Measurements from ENCODE around the gene RHOT1. TPM values are rescaled to one million over a fixed set of nuclear protein-coding genes. Genes with fewer than 3 reads are reported as not detected.
"Not testable (repeated sequence)": the region's sequence is repeated elsewhere in the genome, so short reads cannot be mapped to it uniquely, and the experiment has no call there.

RHOT1 gene
- total RNA-seq, 1 experiment from 2014 or later = 39.2 TPM

- DNase-seq (ENCODE audit: low read depth, low spot score); H3K4me1 ChIP-seq (ENCODE audit: control insufficient read depth, insufficient read depth, low read length); BruUV-seq (replicated peaks); CTCF ChIA-PET; intact Hi-C loops (cut with micrococcal nuclease; ENCODE audit: unreplicated experiment); H3K27ac ChIP-seq (ENCODE audit: low read length); in situ Hi-C loops (cut with HindIII; ENCODE audit: low pct_unique_long_range_greater_than_20kb, low sequenced_read_pairs); H3K36me3 ChIP-seq (ENCODE audit: control insufficient read depth, insufficient read depth, low read length); POLR2A ChIA-PET; H3K4me3 ChIP-seq (ENCODE audit: low read depth in 2 of 2, low read length in 2 of 2); H3K27me3 ChIP-seq (ENCODE audit: control insufficient read depth, insufficient read depth, low read length); ATAC-seq; H3K9me3 ChIP-seq (ENCODE audit: control insufficient read depth, insufficient read depth, low read depth, low read length): not testable (repeated sequence)
Measured at GRCh38 chr17:32179103-32179502, 36.8 kb downstream of the RHOT1 start.

- H3K4me3 ChIP-seq (ENCODE audit: low read depth in 2 of 2, low read length in 2 of 2); H3K36me3 ChIP-seq (ENCODE audit: control insufficient read depth, insufficient read depth, low read length); DNase-seq (ENCODE audit: low read depth, low spot score); in situ Hi-C loops (cut with HindIII; ENCODE audit: low pct_unique_long_range_greater_than_20kb, low sequenced_read_pairs); ATAC-seq; BruUV-seq (replicated peaks); H3K27me3 ChIP-seq (ENCODE audit: control insufficient read depth, insufficient read depth, low read length); H3K9me3 ChIP-seq (ENCODE audit: control insufficient read depth, insufficient read depth, low read depth, low read length); H3K27ac ChIP-seq (ENCODE audit: low read length); CTCF ChIA-PET; POLR2A ChIA-PET; H3K4me1 ChIP-seq (ENCODE audit: control insufficient read depth, insufficient read depth, low read length); intact Hi-C loops (cut with micrococcal nuclease; ENCODE audit: unreplicated experiment): not testable (repeated sequence)
Measured at GRCh38 chr17:32179526-32179925, 37.2 kb downstream of the RHOT1 start.

- ATAC-seq; CTCF ChIA-PET; H3K36me3 ChIP-seq (ENCODE audit: control insufficient read depth, insufficient read depth, low read length); intact Hi-C loops (cut with micrococcal nuclease; ENCODE audit: unreplicated experiment); POLR2A ChIA-PET; H3K27me3 ChIP-seq (ENCODE audit: control insufficient read depth, insufficient read depth, low read length); DNase-seq (ENCODE audit: low read depth, low spot score); H3K4me3 ChIP-seq (ENCODE audit: low read depth in 2 of 2, low read length in 2 of 2); H3K9me3 ChIP-seq (ENCODE audit: control insufficient read depth, insufficient read depth, low read depth, low read length); H3K4me1 ChIP-seq (ENCODE audit: control insufficient read depth, insufficient read depth, low read length); BruUV-seq (replicated peaks); in situ Hi-C loops (cut with HindIII; ENCODE audit: low pct_unique_long_range_greater_than_20kb, low sequenced_read_pairs); H3K27ac ChIP-seq (ENCODE audit: low read length): not testable (repeated sequence)
Measured at GRCh38 chr17:32180262-32180661, 38.0 kb downstream of the RHOT1 start.

- Histone ChIP-seq H3K4me3 (ENCODE audit: low read depth in 2 of 2, low read length in 2 of 2) (no peak overlapping the region), H3K27ac (ENCODE audit: low read length) (no peak overlapping the region), H3K36me3 (ENCODE audit: control insufficient read depth, insufficient read depth, low read length) (peaks cover 9% of the 10 kb centered on the region), H3K4me1 (ENCODE audit: control insufficient read depth, insufficient read depth, low read length) (no peaks in the 10 kb centered on the region), H3K9me3 (ENCODE audit: control insufficient read depth, insufficient read depth, low read depth, low read length) (no peaks in the 10 kb centered on the region), H3K27me3 (ENCODE audit: control insufficient read depth, insufficient read depth, low read length) (no peaks in the 10 kb centered on the region)
- in situ Hi-C loops (cut with HindIII; ENCODE audit: low pct_unique_long_range_greater_than_20kb, low sequenced_read_pairs) (no loop called here), intact Hi-C loops (cut with micrococcal nuclease; ENCODE audit: unreplicated experiment) (no loop called here)
- BruUV-seq (replicated peaks) = no TSS peak
- no peak for TF ChIP-seq SIN3A (IDR thresholded peaks at IDR 0.05; ENCODE audit: borderline replicate concordance, insufficient read depth, low read depth, low read length)
- TF ChIP-seq REST (IDR thresholded peaks at IDR 0.05; ENCODE audit: insufficient read depth in 1 of 2, low read depth in 2 of 2, low read length in 1 of 2) = no peak
- TF ChIP-seq TCF7L2 (IDR thresholded peaks at IDR 0.05; ENCODE audit: low read depth, low read length) = no peak
- TF ChIP-seq, protein P1, sequence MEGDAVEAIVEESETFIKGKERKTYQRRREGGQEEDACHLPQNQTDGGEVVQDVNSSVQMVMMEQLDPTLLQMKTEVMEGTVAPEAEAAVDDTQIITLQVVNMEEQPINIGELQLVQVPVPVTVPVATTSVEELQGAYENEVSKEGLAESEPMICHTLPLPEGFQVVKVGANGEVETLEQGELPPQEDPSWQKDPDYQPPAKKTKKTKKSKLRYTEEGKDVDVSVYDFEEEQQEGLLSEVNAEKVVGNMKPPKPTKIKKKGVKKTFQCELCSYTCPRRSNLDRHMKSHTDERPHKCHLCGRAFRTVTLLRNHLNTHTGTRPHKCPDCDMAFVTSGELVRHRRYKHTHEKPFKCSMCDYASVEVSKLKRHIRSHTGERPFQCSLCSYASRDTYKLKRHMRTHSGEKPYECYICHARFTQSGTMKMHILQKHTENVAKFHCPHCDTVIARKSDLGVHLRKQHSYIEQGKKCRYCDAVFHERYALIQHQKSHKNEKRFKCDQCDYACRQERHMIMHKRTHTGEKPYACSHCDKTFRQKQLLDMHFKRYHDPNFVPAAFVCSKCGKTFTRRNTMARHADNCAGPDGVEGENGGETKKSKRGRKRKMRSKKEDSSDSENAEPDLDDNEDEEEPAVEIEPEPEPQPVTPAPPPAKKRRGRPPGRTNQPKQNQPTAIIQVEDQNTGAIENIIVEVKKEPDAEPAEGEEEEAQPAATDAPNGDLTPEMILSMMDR (IDR thresholded peaks at IDR 0.05) = no peak
- no peak for TF ChIP-seq POLR2AphosphoS5 (IDR thresholded peaks at IDR 0.05; ENCODE audit: low read depth, low read length)
- ChIA-PET POLR2A (no interaction called here), CTCF (no interaction called here)
- DNase-seq (ENCODE audit: low read depth, low spot score) (no peak), ATAC-seq (no peak)
Measured at GRCh38 chr17:32185875-32186274, 43.6 kb downstream of the RHOT1 start.

Measured in Panc1 (cell line).